Psoas muscle (tissue), 8 donors: ENCODE measurements around the gene PER2. TPM values are rescaled to one million over a fixed set of nuclear protein-coding genes. Genes with fewer than 3 reads are reported as not detected.

Source experiments
- ATAC-seq, 4 donors: fragments of 200-7000 bp; cut with Tn5 transposase; one replicate each; pipeline ENCODE4 v1.9.1; 2020; ENCODE audit warnings: moderate library complexity in 3 of 4, mild to moderate bottlenecking in 2 of 4
- DNase-seq, 2 donors: peaks; one replicate each; pipeline ENCODE4 v3.0.0-alpha.2; 2020
- H3K27ac ChIP-seq: fragments of 200-600 bp; one replicate; pipeline ENCODE4 v1.8.0; 2022
- H3K27me3 ChIP-seq, 3 donors: fragments of 200-600 bp in 1 of 3; one replicate each; pipeline versions ENCODE4 v1.6.1 to v1.8.0; 2013 to 2022; ENCODE audit warnings: low read length in 2 of 3, mild to moderate bottlenecking in 2 of 3, moderate library complexity in 1 of 3; ENCODE audit not compliant: insufficient read depth in 3 of 3
- H3K36me3 ChIP-seq, 2 donors: fragments of 200-600 bp in 1 of 2; one replicate each; pipeline versions ENCODE4 v1.6.1 to v1.8.0; 2013 to 2022; ENCODE audit warnings: low read depth in 1 of 2, mild to moderate bottlenecking in 1 of 2, moderate library complexity in 1 of 2; ENCODE audit not compliant: insufficient read depth in 1 of 2
- H3K4me1 ChIP-seq: fragments of 200-600 bp; one replicate; pipeline ENCODE4 v1.8.0; 2022
- H3K4me3 ChIP-seq: fragments of 200-600 bp; one replicate; pipeline ENCODE4 v1.8.0; 2022; ENCODE audit warnings: mild to moderate bottlenecking
- H3K9me3 ChIP-seq: fragments of 200-600 bp; one replicate; pipeline ENCODE4 v1.8.0; 2022
- CTCF ChIP-seq: fragments of 200-600 bp; IDR thresholded peaks from one replicate; pipeline ENCODE4 v1.8.0; 2022; ENCODE audit warnings: antibody characterized with exemption
- WGBS, 3 donors: extraction: QIAGEN DNeasy Blood & Tissue Kit; methylation state at CpG; one replicate each; pipeline versions ENCODE4 v1.1.6 to v1.1.7; 2013; 5-methylcytosine and 5-hydroxymethylcytosine counted together
- intact Hi-C, 2 donors: fragments of 100-400 bp; cut with DNase I; formaldehyde crosslinking; loops; one replicate each; pipeline versions ENCODE4 v1.11.0 to v1.14.2; 2022
- polyA plus RNA-seq, 3 donors: library from polyadenylated mRNA; stranded (reverse); fragments of 200-250 nt; gene quantifications; one replicate each; pipeline ENCODE4 v1.2.3, GENCODE V29; 2013
- total RNA-seq, 4 donors: library from RNA; stranded (reverse); fragmentation: NEBNext Ultra II Directional in 2 of 4; extraction: Animal tissue kit (Norgen Biotek cat#: 25700) in 2 of 4; gene quantifications; one replicate each; pipeline versions ENCODE4 v1.2.1 to v1.2.4, GENCODE V29; 2021 to 2023
- donor health status: healthy with polysubstance abuse.
- donor health status: DM: no; HTN: no; CAD: no; lungs with moderate emphysema.
- donor health status: Bipolar disorder and iron deficiency.
- donor health status: healthy.
- donor health status: DM: yes; HTN: yes; CAD: no.
- donor health status: DM: no; HTN: no; CAD: no.
- donor health status: DM: no; HTN: no; CAD: no.
- donor health status: DM: yes; HTN: yes; CAD: no.

Gene PER2
- total and polyA plus RNA-seq, 7 donors: 1.9 to 20.7 (median 7.8) TPM

DNA sequence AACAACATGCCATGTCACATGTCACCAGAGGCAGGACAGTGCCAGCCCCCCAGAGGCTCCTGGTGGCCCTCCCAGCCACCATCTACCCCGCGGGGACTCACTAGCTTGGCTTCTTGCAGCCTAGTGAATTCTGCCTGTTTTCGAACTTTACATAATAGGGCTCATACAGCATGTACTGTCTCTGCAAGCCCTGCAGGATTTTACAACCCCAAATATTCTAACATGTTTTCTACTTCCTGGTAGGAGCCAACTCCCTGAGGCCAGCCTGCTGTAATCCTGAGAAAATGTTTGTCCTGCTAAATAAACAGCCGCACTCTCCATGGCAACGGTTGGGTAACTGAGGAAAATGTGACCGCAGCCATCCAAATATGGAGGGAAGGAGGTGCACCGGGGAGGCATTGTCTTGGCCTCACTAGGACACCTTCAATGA is 2.7 kb downstream of the PER2 start:
- H3K27ac ChIP-seq: peak overlapping the region; percentile 96
- peaks cover 46% of the 10 kb centered on the region for H3K4me1 ChIP-seq
- no peaks in the 10 kb centered on the region for H3K27me3 ChIP-seq
- H3K9me3 ChIP-seq: no peaks in the 10 kb centered on the region
- peak overlapping the region; percentile 95 for H3K4me3 ChIP-seq
- WGBS, 3 donors: 33 to 40% (median 38%) methylated on average over 7 of the region's 7 CpGs
- no peak for TF ChIP-seq CTCF
- no peaks in the 10 kb centered on the region for H3K36me3 ChIP-seq
- peak; percentile 79 to 84 for DNase-seq
- no peak for ATAC-seq
- intact Hi-C loops: no loop called here

GRCh38 chr2:238284802-238285515 is 3.5 kb downstream of the PER2 start:
- 70 to 86% (median 73%) methylated on average over 11 of the region's 11 CpGs for WGBS, 3 donors
- Histone ChIP-seq H3K4me1 (peaks cover 53% of the 10 kb centered on the region), H3K27me3 (no peaks in the 10 kb centered on the region), H3K9me3 (no peaks in the 10 kb centered on the region), H3K36me3 (no peaks in the 10 kb centered on the region), H3K27ac (peak overlapping the region; percentile 96), H3K4me3 (peak overlapping the region; percentile 95)
- ATAC-seq (no peak), DNase-seq (no peak)
- no peak for TF ChIP-seq CTCF
- intact Hi-C loops: no loop called here

- peak overlapping the region; percentile 16 for H3K27ac ChIP-seq
- H3K4me3 ChIP-seq: no peak overlapping the region
- TF ChIP-seq CTCF: no peak
- no peaks in the 10 kb centered on the region for H3K9me3 ChIP-seq
- ATAC-seq: no peak
- no peaks in the 10 kb centered on the region for H3K27me3 ChIP-seq
- DNase-seq: peak in 1 of 2 donors; percentile 38
- no peaks in the 10 kb centered on the region for H3K36me3 ChIP-seq
- H3K4me1 ChIP-seq: peaks cover 69% of the 10 kb centered on the region
- intact Hi-C loops: no loop called here
- 78 to 91% (median 82%) methylated on average over 17 of the region's 17 CpGs for WGBS, 3 donors
Observed at GRCh38 chr2:238282861-238283738, 5.3 kb downstream of the PER2 start.

DNA sequence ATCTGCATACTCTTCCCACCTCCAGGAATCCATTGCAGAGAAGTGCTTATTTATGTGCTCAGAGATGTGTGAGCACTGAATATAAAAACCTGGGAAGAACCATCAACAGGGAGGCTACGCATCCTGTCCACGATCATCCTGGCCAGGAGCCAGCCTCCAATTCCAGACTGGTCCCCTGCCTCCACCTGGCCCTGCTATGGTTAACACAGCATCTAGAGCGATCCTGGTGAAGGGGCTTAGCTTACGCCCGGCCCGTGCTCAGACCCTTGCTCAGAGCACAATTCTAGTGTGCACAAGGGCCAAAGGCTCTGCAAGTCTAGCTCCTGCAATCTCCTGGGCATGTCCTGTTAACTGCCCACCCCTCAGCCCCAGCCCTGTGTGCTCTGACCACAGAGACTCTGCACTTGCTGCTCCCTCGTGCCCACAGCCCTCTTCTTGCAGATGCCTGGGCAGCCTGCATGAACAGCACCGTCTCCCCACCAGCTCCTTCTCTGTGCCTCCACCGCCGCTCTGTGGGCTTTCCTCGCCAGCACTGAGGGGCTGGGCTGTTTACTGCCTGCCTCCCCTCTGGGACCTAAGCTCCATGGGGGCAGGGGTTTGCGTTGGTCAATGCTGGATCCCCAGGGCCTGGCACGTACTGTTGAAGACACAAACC is 6.5 kb downstream of the PER2 start:
- intact Hi-C loops: no loop called here
- 81 to 87% (median 83%) methylated on average over 13 of the region's 13 CpGs for WGBS, 3 donors
- Histone ChIP-seq H3K4me1 (peaks cover 69% of the 10 kb centered on the region), H3K27me3 (no peaks in the 10 kb centered on the region), H3K36me3 (peaks cover 0 to 7% of the 10 kb centered on the region in 2 donors), H3K9me3 (no peaks in the 10 kb centered on the region), H3K27ac (no peak overlapping the region), H3K4me3 (no peak overlapping the region)
- ATAC-seq (no peak), DNase-seq (peak in 1 of 2 donors; percentile 45)
- no peak for TF ChIP-seq CTCF
